ENCODE data around the gene EEF1AKMT4.

DNA sequence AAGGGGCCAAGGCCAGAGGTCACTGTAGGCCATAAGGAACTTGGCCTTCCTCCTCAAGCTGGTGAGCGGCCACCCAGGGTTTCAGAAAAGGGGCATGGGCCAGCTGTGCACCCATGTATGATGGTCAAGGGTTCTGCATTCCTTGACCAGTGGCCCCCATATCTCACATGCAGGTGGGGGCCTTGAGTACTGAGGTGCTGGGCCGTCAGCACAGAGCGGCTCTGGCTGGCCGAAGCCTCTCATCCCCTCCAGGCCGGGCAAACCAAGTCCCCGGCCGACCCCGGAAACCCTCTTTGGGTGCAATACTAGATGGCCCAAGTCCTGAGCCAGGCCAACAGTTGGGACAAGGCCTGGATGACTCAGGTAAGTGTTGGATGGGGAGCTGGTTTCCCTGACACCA, 10.3 kb upstream of the EEF1AKMT4 start:
- TF ChIP-seq, protein P1, sequence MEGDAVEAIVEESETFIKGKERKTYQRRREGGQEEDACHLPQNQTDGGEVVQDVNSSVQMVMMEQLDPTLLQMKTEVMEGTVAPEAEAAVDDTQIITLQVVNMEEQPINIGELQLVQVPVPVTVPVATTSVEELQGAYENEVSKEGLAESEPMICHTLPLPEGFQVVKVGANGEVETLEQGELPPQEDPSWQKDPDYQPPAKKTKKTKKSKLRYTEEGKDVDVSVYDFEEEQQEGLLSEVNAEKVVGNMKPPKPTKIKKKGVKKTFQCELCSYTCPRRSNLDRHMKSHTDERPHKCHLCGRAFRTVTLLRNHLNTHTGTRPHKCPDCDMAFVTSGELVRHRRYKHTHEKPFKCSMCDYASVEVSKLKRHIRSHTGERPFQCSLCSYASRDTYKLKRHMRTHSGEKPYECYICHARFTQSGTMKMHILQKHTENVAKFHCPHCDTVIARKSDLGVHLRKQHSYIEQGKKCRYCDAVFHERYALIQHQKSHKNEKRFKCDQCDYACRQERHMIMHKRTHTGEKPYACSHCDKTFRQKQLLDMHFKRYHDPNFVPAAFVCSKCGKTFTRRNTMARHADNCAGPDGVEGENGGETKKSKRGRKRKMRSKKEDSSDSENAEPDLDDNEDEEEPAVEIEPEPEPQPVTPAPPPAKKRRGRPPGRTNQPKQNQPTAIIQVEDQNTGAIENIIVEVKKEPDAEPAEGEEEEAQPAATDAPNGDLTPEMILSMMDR (IDR thresholded peaks at IDR 0.05) = no peak
- TF ChIP-seq POLR2A (IDR thresholded peaks at IDR 0.05) (no peak), POLR2AphosphoS5 (IDR thresholded peaks at IDR 0.05) (no peak)

Measured in breast epithelium (tissue), 3 donors.